Neutrophil (primary cell): Measurements from ENCODE around the gene FLII.
"Not testable (repeated sequence)": the region's sequence is repeated elsewhere in the genome, so short reads cannot be mapped to it uniquely, and the experiment has no call there.

Source experiments
- H3K27ac ChIP-seq: fragments of 200-600 bp; sonication (generic); 2 replicates; pipeline ENCODE4 v1.5.1; 2016; ENCODE audit warnings: mild to moderate bottlenecking, moderate library complexity
- H3K27me3 ChIP-seq: fragments of 200-600 bp; sonication (generic); 2 replicates; pipeline ENCODE4 v1.6.0; 2016; ENCODE audit warnings: mild to moderate bottlenecking
- H3K36me3 ChIP-seq: fragments of 200-600 bp; sonication (generic); 2 replicates; pipeline ENCODE4 v1.5.1; 2017
- H3K4me1 ChIP-seq, 2 experiments: fragments of 200-600 bp in 1 of 2; sonication (generic) in 1 of 2; 1 replicate in 1 of 2; 2 replicates in 1 of 2; pipeline versions ENCODE4 v1.5.1 to v1.6.1; 2013 to 2016; ENCODE audit warnings: low read depth in 1 of 2, low read length in 1 of 2, mild to moderate bottlenecking in 1 of 2, moderate library complexity in 1 of 2; ENCODE audit not compliant: control insufficient read depth in 1 of 2, insufficient read depth in 1 of 2
- H3K4me3 ChIP-seq, 2 experiments: fragments of 200-600 bp in 1 of 2; sonication (generic) in 1 of 2; 1 replicate in 1 of 2; 2 replicates in 1 of 2; pipeline ENCODE4 v1.5.1; 2013 to 2016; ENCODE audit warnings: low read depth in 1 of 2, low read length in 1 of 2, mild to moderate bottlenecking in 1 of 2, moderate library complexity in 1 of 2
- H3K9me3 ChIP-seq: fragments of 200-600 bp; sonication (generic); 2 replicates; pipeline ENCODE4 v1.5.1; 2016
- TF ChIP-seq, protein P1 (sequence below): fragments of 200-600 bp; sonication (generic); IDR thresholded peaks from 2 replicates; pipeline ENCODE4 v1.5.1; 2016; ENCODE audit warnings: antibody characterized with exemption

The FLII gene

DNA sequence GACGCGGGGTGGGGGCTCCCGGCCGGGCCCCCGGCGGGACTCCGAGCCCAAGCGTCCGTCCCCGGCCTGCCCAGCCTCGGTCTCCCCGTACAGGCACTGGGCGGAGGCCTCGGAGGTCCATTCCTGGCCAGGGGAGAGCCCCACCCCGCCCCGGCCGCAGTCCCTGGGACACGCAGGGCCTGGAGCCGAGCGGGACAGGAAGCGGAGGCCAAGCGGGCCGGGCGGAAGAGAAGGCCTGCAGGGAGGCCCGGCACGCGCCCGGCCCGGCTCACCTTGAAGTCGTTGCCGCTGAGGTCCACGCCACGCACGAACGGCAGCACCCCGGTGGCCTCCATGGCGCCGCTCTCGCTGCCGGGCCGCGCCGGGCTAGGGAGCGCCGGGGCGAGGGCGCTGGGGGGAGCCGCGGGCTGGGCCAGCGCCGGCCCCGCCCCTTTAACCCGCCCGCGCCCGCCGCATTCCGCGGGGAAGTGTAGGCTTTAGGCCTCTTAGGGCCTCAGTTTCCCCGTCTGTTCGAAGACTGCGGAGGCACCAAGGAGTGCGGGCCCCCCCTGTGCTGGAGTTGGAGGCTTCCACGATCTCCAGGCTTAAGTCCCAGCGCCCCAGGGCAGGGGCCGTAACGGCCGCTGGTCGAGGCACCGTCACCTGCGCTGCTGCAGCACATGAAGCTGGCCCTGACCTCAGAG is at the start of gene FLII:
Gene FLII, minus strand, starts transcription at position 383 of the 683 bp plus-strand sequence. Its CDS starts 48 bp downstream, at position 335.
- TF ChIP-seq, protein P1, sequence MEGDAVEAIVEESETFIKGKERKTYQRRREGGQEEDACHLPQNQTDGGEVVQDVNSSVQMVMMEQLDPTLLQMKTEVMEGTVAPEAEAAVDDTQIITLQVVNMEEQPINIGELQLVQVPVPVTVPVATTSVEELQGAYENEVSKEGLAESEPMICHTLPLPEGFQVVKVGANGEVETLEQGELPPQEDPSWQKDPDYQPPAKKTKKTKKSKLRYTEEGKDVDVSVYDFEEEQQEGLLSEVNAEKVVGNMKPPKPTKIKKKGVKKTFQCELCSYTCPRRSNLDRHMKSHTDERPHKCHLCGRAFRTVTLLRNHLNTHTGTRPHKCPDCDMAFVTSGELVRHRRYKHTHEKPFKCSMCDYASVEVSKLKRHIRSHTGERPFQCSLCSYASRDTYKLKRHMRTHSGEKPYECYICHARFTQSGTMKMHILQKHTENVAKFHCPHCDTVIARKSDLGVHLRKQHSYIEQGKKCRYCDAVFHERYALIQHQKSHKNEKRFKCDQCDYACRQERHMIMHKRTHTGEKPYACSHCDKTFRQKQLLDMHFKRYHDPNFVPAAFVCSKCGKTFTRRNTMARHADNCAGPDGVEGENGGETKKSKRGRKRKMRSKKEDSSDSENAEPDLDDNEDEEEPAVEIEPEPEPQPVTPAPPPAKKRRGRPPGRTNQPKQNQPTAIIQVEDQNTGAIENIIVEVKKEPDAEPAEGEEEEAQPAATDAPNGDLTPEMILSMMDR: no peak
- Histone ChIP-seq H3K27ac (peak within 1 kb of the TSS; percentile 99), H3K4me1 (peaks cover 48 to 49% of the 10 kb centered on the region in 2 experiments), H3K36me3 (peaks cover 39% of the 10 kb centered on the region), H3K27me3 (no peaks in the 10 kb centered on the region), H3K9me3 (no peaks in the 10 kb centered on the region), H3K4me3 (peak within 1 kb of the TSS; percentile 78 to 99)

DNA sequence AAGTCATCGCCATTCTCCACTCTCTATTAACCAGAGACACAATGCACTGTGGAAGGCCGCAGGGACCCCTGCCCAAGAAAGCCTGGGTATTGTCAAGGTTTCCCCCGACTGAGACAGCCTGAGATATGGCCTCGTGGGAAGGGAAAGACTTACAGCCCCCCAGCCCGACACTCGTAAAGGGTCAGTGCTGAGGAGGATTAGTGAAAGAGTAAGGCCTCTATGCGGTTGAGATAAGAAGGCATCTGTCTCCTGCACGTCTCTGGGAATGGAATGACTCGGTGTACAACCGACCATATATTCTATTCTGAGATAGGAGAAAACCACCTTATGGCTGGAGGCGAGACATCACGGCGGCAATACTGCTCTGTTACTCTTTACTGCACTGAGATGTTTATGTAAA is 44.7 kb upstream of the FLII start:
- peaks cover 34 to 41% of the 10 kb centered on the region in 2 experiments for H3K4me1 ChIP-seq
- not testable (repeated sequence) for H3K9me3 ChIP-seq, H3K27me3 ChIP-seq, H3K4me3 ChIP-seq
- peaks cover 80% of the 10 kb centered on the region for H3K36me3 ChIP-seq
- peak overlapping the region; percentile 99 for H3K27ac ChIP-seq

DNA sequence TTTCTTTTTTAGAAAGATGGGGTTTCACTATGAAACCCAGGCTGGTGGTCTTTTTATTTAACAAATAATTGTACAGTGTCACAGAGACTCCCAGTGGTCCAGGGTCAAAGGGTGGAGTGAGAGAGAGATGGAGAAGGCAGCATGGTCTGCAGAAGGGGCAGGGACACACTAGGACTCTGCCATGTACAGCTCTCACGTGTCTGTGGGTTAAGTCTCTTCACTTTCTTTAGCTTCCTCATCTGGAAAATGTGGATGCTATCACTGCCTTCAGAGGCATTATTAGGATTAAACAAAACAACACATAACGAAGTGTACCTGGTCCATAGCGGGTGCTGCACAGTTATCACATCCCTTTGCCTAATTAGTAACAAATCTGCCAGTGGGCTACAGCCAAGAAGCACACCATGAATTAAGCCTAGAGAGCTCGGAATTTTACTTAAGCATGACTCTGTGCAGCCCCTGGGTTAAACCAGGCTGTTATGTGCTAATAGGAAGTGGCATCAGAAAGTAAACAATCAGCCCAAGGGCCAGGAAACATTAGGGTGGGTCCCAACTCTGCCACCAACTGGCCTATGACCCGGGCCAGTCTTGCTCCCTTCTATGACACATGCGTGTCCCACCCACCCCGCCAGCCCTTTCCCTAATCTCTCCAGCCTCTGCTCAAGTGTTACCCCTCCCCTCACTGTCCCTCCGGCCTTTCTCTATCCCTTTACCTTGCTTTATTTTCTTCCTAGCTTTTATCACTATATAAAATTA is 42.4 kb upstream of the FLII start:
- peaks cover 50 to 62% of the 10 kb centered on the region in 2 experiments for H3K4me1 ChIP-seq
- H3K27me3 ChIP-seq: no peaks in the 10 kb centered on the region
- peak overlapping the region; percentile 99 for H3K27ac ChIP-seq
- peak overlapping the region; percentile 37 to 38 for H3K4me3 ChIP-seq
- TF ChIP-seq, protein P1: no peak
- no peaks in the 10 kb centered on the region for H3K9me3 ChIP-seq
- H3K36me3 ChIP-seq: peaks cover 57% of the 10 kb centered on the region

DNA sequence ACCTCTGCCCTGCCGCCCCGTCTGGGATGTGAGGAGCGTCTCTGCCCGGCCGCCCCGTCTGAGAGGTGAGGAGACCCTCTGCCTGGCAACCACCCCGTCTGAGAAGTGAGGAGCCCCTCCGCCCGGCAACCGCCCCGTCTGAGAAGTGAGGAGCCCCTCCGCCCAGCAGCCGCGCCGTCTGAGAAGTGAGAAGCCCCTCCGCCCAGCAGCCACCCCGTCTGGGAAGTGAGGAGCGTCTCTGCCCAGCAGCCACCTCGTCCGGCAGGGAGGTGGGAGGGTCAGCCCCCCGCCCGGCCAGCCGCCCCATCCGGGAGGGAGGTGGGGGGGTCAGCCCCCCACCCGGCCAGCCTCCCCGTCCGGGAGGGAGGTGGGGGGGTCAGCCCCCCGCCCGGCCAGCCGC is 39.5 kb upstream of the FLII start:
- H3K27me3 ChIP-seq, H3K9me3 ChIP-seq: not testable (repeated sequence)
- H3K4me3 ChIP-seq: peak overlapping the region in 1 of 2 experiments; percentile 54
- peaks cover 42% of the 10 kb centered on the region for H3K36me3 ChIP-seq
- H3K4me1 ChIP-seq: peaks cover 51 to 64% of the 10 kb centered on the region in 2 experiments
- peak overlapping the region; percentile 99 for H3K27ac ChIP-seq

DNA sequence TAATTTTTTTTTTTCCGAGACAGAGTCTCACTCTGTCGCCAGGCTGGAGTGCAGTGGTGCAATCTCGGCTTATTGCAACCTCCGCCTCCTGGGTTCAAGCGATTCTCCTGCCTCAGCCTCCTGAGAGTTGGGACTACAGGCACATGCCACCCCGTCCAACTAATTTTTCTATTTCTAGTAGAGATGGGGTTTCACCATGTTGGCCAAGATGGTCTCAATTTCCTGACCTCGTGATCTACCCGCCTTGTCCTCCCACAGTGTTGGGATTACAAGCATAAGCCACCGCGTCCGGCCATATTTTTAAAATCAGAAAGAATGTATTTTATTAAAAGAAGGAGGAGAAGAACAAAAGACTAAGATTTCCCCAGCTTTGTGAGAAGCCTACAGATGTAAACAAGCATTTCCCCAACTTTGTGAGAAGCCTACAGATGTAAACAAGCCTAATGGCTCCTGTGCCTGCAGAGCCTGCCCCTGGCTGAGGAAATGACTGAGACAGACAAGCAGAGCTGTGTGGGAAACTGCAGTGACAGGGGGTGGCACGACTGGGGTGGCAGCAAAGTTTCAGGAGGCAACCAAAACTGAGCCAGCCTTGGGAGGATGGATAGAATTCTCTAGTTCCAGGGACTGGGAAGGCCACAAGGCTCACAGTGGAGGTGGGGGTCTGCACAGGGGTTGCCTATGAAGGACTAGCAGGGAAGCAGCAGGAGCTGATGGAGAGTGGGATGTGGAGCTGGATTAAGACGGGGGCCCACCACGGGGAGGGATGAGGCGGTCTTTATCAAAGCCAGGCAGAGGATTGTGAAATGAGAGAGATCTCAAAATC is 33.4 kb upstream of the FLII start:
- TF ChIP-seq, protein P1: no peak

DNA sequence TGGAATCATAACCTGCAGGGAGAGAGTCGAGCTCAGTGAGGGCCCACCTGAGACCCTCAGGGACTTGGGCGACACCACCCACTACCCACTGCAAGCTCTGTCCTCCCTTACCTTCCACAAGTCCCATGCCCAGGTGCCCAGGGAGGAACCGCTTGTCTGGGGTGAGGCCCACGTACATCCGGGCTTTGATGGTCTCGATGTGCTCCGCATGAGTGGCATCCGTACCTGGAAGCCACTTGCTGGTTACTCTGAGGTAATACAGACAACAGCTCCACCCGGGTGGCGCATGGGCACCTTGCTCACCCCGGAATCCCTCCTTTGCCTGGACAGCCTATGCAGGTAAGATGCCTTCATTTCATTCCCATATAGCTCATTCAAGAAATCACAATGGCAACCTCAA is 26.8 kb upstream of the FLII start:
- H3K9me3 ChIP-seq: no peaks in the 10 kb centered on the region
- TF ChIP-seq, protein P1: no peak
- H3K27me3 ChIP-seq: no peaks in the 10 kb centered on the region
- H3K27ac ChIP-seq: no peak overlapping the region
- H3K4me3 ChIP-seq: no peak overlapping the region
- H3K36me3 ChIP-seq: peaks cover 96% of the 10 kb centered on the region
- no peaks in the 10 kb centered on the region for H3K4me1 ChIP-seq

More for the DNA sequence above, 33.4 kb upstream of the FLII start:
- no peaks in the 10 kb centered on the region for H3K27me3 ChIP-seq
- no peaks in the 10 kb centered on the region for H3K9me3 ChIP-seq
- peaks cover 11 to 12% of the 10 kb centered on the region in 2 experiments for H3K4me1 ChIP-seq
- peaks cover 72% of the 10 kb centered on the region for H3K36me3 ChIP-seq
- no peak overlapping the region for H3K4me3 ChIP-seq
- peak overlapping the region; percentile 21 for H3K27ac ChIP-seq
